H1 (cell line): ENCODE measurements around the gene CEP104. TPM values are rescaled to one million over a fixed set of nuclear protein-coding genes. Genes with fewer than 3 reads are reported as not detected.

Source experiments
- ATF3 ChIP-seq: IDR thresholded peaks from 2 replicates; pipeline ENCODE4 v1.6.1; 2011; ENCODE audit warnings: low read depth, mild to moderate bottlenecking, low read length; ENCODE audit not compliant: insufficient read depth
- polyA plus RNA-seq, 7 experiments: library from polyadenylated mRNA; depleted of rRNA in 3 of 7; stranded (reverse) in 5 of 7; unstranded in 2 of 7; fragments of >200 nt in 5 of 7; fragments of 200-250 nt in 2 of 7; gene quantifications; 1 replicate in 5 of 7; 2 replicates in 1 of 7; 4 replicates in 1 of 7; pipeline versions ENCODE4 v1.2.1 to v1.2.3, GENCODE V29; 2011 to 2013; ENCODE audit warnings: missing spikeins in 2 of 7, mixed read lengths in 2 of 7
- total RNA-seq: library from RNA; stranded (reverse); fragmentation: NEBNext Ultra II Directional; extraction: Animal tissue kit (Norgen Biotek cat#: 25700); gene quantifications from 2 replicates; pipeline ENCODE4 v1.2.1, GENCODE V29; 2021

CEP104 gene
- total and polyA plus RNA-seq, 2 of the 8 experiments (the other 6 are each of a cell fraction or from before 2014, with no cell fraction given) = 8.0 to 43.9 TPM

DNA sequence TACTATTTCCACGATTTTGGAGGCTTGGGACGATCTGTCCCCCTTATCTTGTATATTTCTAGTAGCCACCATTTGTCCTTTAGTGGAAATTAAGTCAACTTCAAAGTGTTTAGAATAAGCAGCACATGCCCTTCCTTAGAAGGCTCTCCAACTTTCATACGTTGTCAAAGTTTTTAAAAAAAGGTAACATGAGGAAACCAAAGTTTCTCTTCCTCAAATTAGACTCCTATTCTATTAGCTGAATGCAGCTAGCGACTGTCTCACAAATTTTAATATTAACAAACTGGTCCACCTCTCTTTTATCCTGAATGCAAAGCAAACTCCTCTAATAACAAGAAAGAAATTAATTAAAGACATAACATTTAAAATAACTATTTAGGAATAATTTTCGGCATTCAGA, 36.2 kb upstream of the CEP104 start (continued):
- no peak for TF ChIP-seq ATF3
- TF ChIP-seq, all 59 proteins: peak for 0
